LoVo (cell line): ENCODE results near the gene TGM4.
"Not testable (repeated sequence)": the region's sequence is repeated elsewhere in the genome, so short reads cannot be mapped to it uniquely, and the experiment has no call there.

Source experiments
- DNase-seq: peaks from one replicate; pipeline ENCODE4 v3.0.0-alpha.2; 2016; ENCODE audit warnings: low spot score

Gene TGM4

DNA sequence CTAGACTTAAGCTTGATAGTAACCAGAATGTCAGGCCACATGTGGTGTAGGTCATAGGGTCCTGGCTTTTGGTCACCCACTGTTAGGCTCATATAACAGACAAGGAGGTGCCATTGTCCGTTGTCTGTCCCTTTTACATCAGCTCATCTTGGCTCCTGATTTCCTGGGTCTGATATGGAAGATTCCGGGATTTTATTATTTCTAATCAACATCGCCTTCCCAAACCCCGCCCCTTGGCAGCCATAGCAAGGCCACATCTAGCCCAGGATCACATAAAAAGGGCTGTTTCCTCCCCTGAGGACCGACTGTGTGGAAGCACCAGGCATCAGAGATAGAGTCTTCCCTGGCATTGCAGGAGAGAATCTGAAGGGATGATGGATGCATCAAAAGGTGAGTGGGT is at the start of gene TGM4:
TSS of gene TGM4 (plus strand) at position 301 of the 400 bp plus-strand sequence. CDS start at position 372, 71 bp downstream.
- no peak for DNase-seq

GRCh38 chr3:44825264-44825925 is 49.0 kb upstream of the TGM4 start:
- no peak for DNase-seq

- no peak for DNase-seq
These were observed 47.2 kb upstream of the TGM4 start for GRCh38 chr3:44827196-44827595.

- no peak for DNase-seq
These were observed 43.2 kb upstream of the TGM4 start for GRCh38 chr3:44831232-44831631.

GRCh38 chr3:44832032-44832431 is 42.4 kb upstream of the TGM4 start:
- DNase-seq = no peak

GRCh38 chr3:44832965-44833364 is 41.4 kb upstream of the TGM4 start:
- no peak for DNase-seq

GRCh38 chr3:44833394-44833793 is 41.0 kb upstream of the TGM4 start:
- DNase-seq = no peak

DNA sequence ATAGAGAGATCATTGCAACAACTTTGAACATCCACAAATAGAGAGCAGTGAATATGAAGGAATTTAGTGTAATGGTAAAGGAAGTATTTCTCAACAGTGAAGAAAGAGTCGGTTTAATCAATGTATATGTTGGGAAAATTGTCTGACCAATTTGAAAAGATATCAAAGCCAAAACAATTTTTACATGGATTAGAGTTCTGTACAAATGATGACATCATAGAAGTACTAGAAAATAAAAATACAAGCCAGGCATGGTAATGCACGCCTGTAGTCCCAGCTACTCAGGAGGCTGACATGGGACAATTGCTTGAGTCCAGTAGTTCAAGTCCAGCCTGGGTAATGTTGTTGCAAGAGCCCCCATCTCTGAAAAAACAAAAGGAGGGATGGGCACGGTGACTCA is 38.7 kb upstream of the TGM4 start:
- DNase-seq = no peak

DNA sequence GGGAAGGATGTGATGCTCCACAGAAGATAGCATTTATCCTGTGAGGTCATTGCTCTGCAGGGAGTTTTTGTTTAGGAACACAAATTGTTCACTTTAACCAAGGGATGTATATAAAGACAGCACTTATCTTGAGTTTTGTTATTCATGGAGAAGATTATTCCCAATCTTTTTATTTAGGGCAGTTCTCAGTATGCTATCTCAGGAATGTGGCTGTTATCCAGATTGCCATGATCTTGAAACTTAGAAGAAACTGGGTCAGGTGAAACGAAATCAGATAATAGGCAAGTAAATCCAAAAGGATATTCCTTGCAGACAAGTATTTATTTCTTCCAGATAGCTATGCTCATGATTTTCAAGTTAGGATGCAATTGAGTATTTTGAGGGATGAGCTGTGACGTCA is 32.0 kb upstream of the TGM4 start:
- DNase-seq = no peak

DNA sequence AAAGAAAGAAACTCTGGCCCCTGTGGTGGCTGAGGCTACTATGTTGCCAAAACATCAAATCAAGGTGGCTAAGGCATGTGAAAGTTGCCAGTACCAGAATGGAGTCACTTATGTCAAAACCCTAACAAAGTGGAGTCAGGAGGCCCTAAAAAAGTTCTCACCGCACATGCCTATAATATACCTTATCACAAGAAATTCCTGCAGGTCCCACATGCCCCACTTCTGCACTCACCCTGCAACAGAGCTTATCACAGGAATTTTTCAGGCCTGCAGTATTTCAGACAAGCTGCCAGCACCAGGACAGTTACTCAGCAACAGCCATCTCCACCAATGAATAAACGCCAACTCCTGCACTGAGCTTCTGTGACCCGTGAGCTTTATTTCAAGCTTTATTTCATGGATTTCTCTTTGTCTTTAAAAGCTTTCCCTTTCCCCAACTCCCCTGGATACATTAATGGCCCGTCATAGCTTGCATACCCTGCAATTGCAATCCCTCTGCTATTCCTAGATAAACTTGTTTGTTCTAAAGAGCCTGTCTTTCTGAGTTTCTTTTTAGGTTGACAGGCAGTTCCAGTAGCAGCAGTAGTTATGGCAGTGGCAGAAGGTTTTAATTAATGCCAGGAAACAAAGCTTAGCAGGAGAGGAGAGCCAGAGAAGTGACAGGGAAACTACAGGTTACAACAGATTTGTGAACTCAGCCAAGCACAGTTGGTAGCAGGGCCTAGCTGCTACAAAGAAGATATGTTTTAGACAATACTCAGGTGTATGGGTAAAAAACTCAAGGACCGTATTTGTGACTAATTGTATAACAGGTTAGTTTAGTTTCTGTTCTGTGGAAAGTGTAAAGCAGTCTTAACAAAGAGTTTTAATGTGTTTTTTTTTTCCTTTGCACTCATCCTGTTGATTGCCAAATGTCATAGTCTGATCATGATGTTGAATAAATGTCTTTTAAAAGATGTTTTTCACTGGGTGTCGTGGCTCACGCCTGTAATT is 28.6 kb upstream of the TGM4 start:
- DNase-seq = no peak

GRCh38 chr3:44848634-44849033 is 25.8 kb upstream of the TGM4 start:
- DNase-seq = no peak

DNA sequence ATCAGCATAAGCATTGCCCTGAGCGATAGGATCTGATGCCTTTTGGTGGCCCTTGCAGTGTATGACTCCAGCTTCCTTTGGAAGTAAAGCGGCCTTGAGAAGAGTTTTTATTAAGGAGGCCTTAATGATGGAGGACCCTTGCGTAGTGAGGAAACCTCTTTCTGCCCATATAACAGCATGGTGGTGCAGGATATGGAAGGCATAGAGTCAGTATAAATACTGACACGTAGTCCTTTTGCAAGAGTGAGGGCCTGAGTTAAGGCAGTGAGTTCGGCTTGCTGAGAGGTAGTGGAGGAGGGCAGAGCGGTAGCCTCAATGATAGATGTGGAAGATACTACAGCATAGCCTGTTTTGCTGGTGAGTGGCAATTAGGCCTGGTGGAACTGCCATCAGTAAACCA is 17.7 kb upstream of the TGM4 start:
- not testable (repeated sequence) for DNase-seq

DNA sequence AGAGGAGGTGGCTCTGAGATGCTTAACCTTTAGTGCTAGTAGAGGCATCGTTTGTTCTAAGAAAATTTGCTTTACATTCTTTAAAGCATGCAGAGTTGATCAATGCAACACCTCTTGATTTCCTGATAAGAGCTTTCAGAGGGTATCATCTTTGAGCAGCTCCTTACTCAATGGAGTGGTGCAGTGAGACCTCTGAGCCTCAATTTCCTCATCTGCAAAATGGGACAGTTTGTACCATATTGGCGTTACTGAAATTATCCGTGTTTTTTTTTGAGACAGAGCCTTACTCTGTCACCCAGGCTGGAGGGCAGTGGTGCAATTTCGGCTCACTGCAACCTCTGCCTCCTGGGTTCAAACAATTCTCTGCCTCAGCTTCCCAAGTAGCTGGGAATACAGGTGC is 14.3 kb upstream of the TGM4 start:
- DNase-seq = no peak

DNA sequence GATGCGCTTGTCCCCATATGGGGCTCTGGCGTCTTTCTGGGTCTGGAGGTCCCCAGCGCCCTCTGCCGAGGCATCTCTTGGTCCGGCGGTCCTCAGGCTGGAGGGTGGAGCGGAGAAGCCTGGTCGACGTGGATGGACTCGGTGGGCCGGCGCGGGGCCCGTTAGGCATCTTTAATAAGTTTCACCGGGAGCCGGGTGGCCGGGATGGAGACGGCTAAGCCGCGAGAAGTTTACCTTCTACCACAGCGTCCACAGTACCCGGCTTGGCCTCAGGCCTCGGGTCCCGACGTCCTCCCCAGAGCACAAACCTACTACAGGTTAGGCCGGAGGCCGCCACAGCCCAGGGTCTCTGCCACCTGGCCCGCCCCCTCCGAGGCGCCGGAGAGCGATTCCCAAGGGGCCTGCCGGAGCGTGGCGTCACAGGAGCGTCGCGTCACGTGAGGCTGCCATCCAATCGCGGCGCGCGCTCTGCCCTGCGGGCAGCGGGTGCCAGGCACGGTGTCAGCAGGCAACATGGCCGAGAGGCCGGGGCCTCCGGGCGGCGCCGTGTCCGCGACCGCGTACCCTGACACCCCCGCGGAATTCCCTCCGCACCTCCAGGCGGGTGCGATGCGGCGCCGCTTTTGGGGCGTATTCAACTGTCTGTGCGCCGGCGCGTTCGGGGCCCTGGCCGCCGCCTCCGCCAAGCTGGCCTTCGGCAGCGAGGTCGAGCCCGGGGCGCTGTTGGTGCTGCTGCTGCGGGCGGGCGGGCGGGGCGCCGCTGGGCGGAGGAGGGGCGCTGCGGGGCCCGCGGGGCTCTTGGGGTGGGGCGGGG is 12.8 kb upstream of the TGM4 start, which contains the start of gene TMEM42:
TSS of gene TMEM42 (plus strand) at position 501 of the 814 bp plus-strand sequence. CDS start at position 514, 13 bp downstream.
- peak; percentile 96 for DNase-seq

- DNase-seq = no peak
These were observed 12.2 kb upstream of the TGM4 start for GRCh38 chr3:44862226-44862637.

- DNase-seq = no peak
These were observed 9.0 kb upstream of the TGM4 start for GRCh38 chr3:44865272-44866035.

- no peak for DNase-seq
These were observed 6.8 kb upstream of the TGM4 start for GRCh38 chr3:44867421-44868111.

GRCh38 chr3:44870375-44871061 is 3.9 kb upstream of the TGM4 start:
- no peak for DNase-seq

DNA sequence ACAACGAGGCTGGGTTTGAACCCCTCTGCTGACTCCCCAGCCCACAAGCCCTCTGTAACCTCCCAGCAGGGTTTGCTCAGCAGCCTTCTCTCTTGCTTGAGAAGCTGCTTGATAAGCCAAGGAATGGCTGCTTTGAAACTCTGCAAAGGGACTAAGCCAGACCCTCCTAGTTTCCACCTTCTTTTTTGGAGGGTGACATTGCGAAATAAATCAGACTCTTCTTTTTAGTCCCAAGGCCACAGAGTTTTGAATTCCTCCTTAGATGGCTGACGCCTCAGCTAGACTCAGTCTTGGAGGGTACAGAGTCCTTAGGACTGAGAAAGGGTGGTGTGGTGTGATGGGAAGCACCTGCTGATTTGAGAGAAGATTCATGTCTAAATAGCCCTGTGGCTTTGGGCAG is 1.2 kb downstream of the TGM4 start:
- no peak for DNase-seq

DNA sequence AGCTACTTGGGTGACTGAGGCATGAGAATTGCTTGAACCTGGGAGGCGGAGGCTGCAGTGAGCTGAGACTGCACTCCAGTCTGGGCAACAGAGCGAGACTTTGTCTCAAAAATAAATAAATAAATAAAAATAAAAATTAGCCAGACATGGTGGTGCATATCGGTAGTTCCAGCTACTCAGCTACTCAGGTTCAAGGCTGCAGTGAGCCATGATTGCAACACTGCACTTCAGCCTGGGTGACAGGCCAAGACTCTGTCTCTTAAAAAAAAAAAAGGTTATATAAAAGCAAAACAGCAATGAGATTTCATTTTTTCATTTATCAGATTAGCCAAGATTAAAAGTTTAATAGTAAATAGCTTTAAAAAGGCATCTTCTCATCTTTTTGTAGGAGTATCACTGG is 2.9 kb downstream of the TGM4 start:
- no peak for DNase-seq
